Smooth muscle cell of trachea (primary cell): ENCODE data around the gene DAZAP2. TPM values are rescaled to one million over a fixed set of nuclear protein-coding genes. Genes with fewer than 3 reads are reported as not detected.

Source experiments
- total RNA-seq: library from RNA; depleted of rRNA; stranded (reverse); fragments of >200 nt; gene quantifications from 2 replicates; pipeline ENCODE4 v1.2.1, GENCODE V29; 2014

Gene DAZAP2, protein sequence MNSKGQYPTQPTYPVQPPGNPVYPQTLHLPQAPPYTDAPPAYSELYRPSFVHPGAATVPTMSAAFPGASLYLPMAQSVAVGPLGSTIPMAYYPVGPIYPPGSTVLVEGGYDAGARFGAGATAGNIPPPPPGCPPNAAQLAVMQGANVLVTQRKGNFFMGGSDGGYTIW
- total RNA-seq: 98.9 and 122 TPM in 2 replicates

GRCh38 chr12:51238510-51239334 is at the start of gene DAZAP2:
Gene DAZAP2 (plus strand): TSS chr12:51238826. CDS start chr12:51238908, 82 bp downstream.

GRCh38 chr12:51217968-51218606 is 20.5 kb upstream of the DAZAP2 start, which contains the start of gene POU6F1:
Gene POU6F1 (minus strand): TSS chr12:51218062. CDS start chr12:51206836, 11,226 bp downstream.

GRCh38 chr12:51270067-51270950 is 31.7 kb downstream of the DAZAP2 start, which contains the start of gene SMAGP:
Gene SMAGP (minus strand): TSS chr12:51270415. CDS start chr12:51269278, 1,137 bp downstream.

Other genes starting within 250 kb of the DAZAP2 start
- gene SLC11A2, start 212.4 kb upstream of the DAZAP2 start, total RNA-seq: 62.7 and 84.5 TPM in 2 replicates
- gene LETMD1, start 190.5 kb upstream of the DAZAP2 start, total RNA-seq: 54.3 and 65.2 TPM in 2 replicates
- 21.7 and 23.8 TPM in 2 replicates for gene CSRNP2, start 155.2 kb upstream of the DAZAP2 start, total RNA-seq
- gene TFCP2, start 65.7 kb upstream of the DAZAP2 start, total RNA-seq: 9.9 and 16.1 TPM in 2 replicates
- gene POU6F1, start 20.8 kb upstream of the DAZAP2 start, total RNA-seq: 3.5 and 6.3 TPM in 2 replicates
- 8.9 and 16.6 TPM in 2 replicates for gene SMAGP, start 31.6 kb downstream of the DAZAP2 start, total RNA-seq
- not detected in 2 replicates for gene BIN2, start 85.3 kb downstream of the DAZAP2 start, total RNA-seq
- not detected in 2 replicates for gene CELA1, start 107.9 kb downstream of the DAZAP2 start, total RNA-seq
- 98.1 and 191 TPM in 2 replicates for gene GALNT6, start 152.6 kb downstream of the DAZAP2 start, total RNA-seq
- gene SLC4A8, start 186.0 kb downstream of the DAZAP2 start, total RNA-seq: 4.5 and 10.3 TPM in 2 replicates